H1 (cell line): ENCODE results near the gene TCF4. TPM values are rescaled to one million over a fixed set of nuclear protein-coding genes. Genes with fewer than 3 reads are reported as not detected.

Source experiments
- CTCF ChIA-PET: fragments of 300-600 bp; sonication (Branson Sonifier 250); formaldehyde crosslinking; loops from one replicate; lab custom pipeline; 2021; ENCODE audit not compliant: partially characterized antibody; lab: Charles Lee
- POLR2A ChIA-PET: fragments of 300-600 bp; sonication (Branson Sonifier 250); formaldehyde crosslinking; loops from one replicate; lab custom pipeline; 2021; ENCODE audit warnings: inconsistent platforms; ENCODE audit not compliant: partially characterized antibody; lab: Charles Lee
- DNase-seq, 2 experiments: peaks; one replicate each; pipeline versions ENCODE4 v3.0.0 to v3.0.0-alpha.2; 2010 to 2022; ENCODE audit warnings: low spot score in 2 of 2, low read depth in 1 of 2, mixed read lengths in 1 of 2
- FAIRE-seq: peaks from 2 replicates; lab custom pipeline; 2011; peaks lifted over from hg19 to GRCh38; lab: Jason Lieb, UNC
- H2AFZ ChIP-seq: 2 replicates; pipeline ENCODE4 v1.8.1; 2012; ENCODE audit warnings: low read length, inconsistent platforms
- H2AK5ac ChIP-seq: 2 replicates; pipeline ENCODE4 v1.6.1; 2013; ENCODE audit warnings: low read depth, low read length
- H2BK120ac ChIP-seq: replicated peaks from 2 replicates; pipeline ENCODE3; 2013; ENCODE audit warnings: low read depth, low read length, inconsistent platforms
- H2BK12ac ChIP-seq: 2 replicates; pipeline ENCODE4 v1.6.1; 2013; ENCODE audit warnings: low read depth, low read length
- H2BK15ac ChIP-seq: 2 replicates; pipeline ENCODE4 v1.6.1; 2013; ENCODE audit warnings: low read length
- H2BK20ac ChIP-seq: 2 replicates; pipeline ENCODE4 v1.6.1; 2013; ENCODE audit warnings: low read length
- H2BK5ac ChIP-seq: 2 replicates; pipeline ENCODE4 v1.6.1; 2013; ENCODE audit warnings: low read depth, low read length
- H3K14ac ChIP-seq: 2 replicates; pipeline ENCODE4 v1.6.1; 2013; ENCODE audit warnings: inconsistent platforms; ENCODE audit not compliant: insufficient read length
- H3K18ac ChIP-seq: 2 replicates; pipeline ENCODE4 v1.6.1; 2013; ENCODE audit warnings: low read length; ENCODE audit errors: extremely low read depth
- H3K23ac ChIP-seq: 2 replicates; pipeline ENCODE4 v1.6.1; 2013; ENCODE audit warnings: inconsistent platforms; ENCODE audit not compliant: insufficient read length
- H3K23me2 ChIP-seq: 2 replicates; pipeline ENCODE4 v1.6.1; 2013; ENCODE audit warnings: low read depth, low read length
- H3K27ac ChIP-seq: 2 replicates; pipeline ENCODE4 v1.6.1; 2011; ENCODE audit warnings: low read depth, low read length, inconsistent platforms
- H3K27me3 ChIP-seq, 4 experiments: replicated peaks in 1 of 4; 1 replicate in 1 of 4; 2 replicates in 3 of 4; pipeline versions ENCODE4 v1.6.1 to v1.8.1; 2011 to 2013; ENCODE audit warnings: low read length in 3 of 4, mild to moderate bottlenecking in 3 of 4, inconsistent platforms in 2 of 4, mixed read lengths in 2 of 4, moderate library complexity in 1 of 4; ENCODE audit not compliant: control insufficient read depth in 3 of 4, insufficient read depth in 3 of 4; ENCODE audit errors: extremely low read depth in 1 of 4
- H3K36me3 ChIP-seq, 4 experiments: 2 replicates each; pipeline versions ENCODE4 v1.6.1 to v1.8.1; 2011 to 2013; ENCODE audit warnings: mild to moderate bottlenecking in 4 of 4, low read length in 3 of 4, moderate library complexity in 2 of 4, control low read depth in 1 of 4, inconsistent platforms in 1 of 4; ENCODE audit not compliant: insufficient read depth in 4 of 4, control insufficient read depth in 2 of 4
- H3K4ac ChIP-seq: replicated peaks from 2 replicates; pipeline ENCODE3; 2013; ENCODE audit warnings: low read length, low read depth, mixed read lengths, inconsistent platforms; ENCODE audit not compliant: insufficient read length
- H3K4me1 ChIP-seq, 4 experiments: replicated peaks in 1 of 4; 1 replicate in 1 of 4; 2 replicates in 3 of 4; pipeline versions ENCODE4 v1.6.1 to v1.8.1; 2011 to 2013; ENCODE audit warnings: low read length in 3 of 4, inconsistent platforms in 2 of 4, mixed read lengths in 1 of 4; ENCODE audit not compliant: insufficient read depth in 4 of 4, control insufficient read depth in 3 of 4
- H3K4me2 ChIP-seq, 2 experiments: 2 replicates each; pipeline versions ENCODE4 v1.6.1 to v1.8.1; 2011 to 2013; ENCODE audit warnings: low read depth in 2 of 2, low read length in 2 of 2, control low read depth in 1 of 2, inconsistent platforms in 1 of 2, mild to moderate bottlenecking in 1 of 2; ENCODE audit not compliant: insufficient read depth in 1 of 2
- H3K4me3 ChIP-seq, 4 experiments: fragments of 200-600, 300-600 bp in 1 of 4; sonication (generic), shearing (Covaris generic), sonication (Bioruptor Twin) in 1 of 4; 2 replicates each; pipeline versions ENCODE4 v1.5.1 to v1.8.1; 2011 to 2016; ENCODE audit warnings: low read length in 4 of 4, low read depth in 3 of 4, control low read depth in 2 of 4, inconsistent platforms in 2 of 4, mild to moderate bottlenecking in 2 of 4, mixed read lengths in 1 of 4, moderate library complexity in 1 of 4; ENCODE audit not compliant: insufficient read depth in 2 of 4; ENCODE audit errors: extremely low read depth in 1 of 4
- H3K56ac ChIP-seq: replicated peaks from 2 replicates; pipeline ENCODE3; 2013; ENCODE audit warnings: low read depth, mild to moderate bottlenecking, mixed read lengths, low read length, inconsistent platforms; ENCODE audit not compliant: insufficient read length
- H3K79me1 ChIP-seq: 2 replicates; pipeline ENCODE4 v1.6.1; 2013; ENCODE audit warnings: low read depth, low read length, control low read depth
- H3K79me2 ChIP-seq, 2 experiments: 2 replicates each; pipeline versions ENCODE4 v1.6.1 to v1.8.1; 2012 to 2013; ENCODE audit warnings: low read length in 2 of 2, mild to moderate bottlenecking in 2 of 2, inconsistent platforms in 1 of 2; ENCODE audit not compliant: insufficient read depth in 2 of 2, control insufficient read depth in 1 of 2
- H3K9ac ChIP-seq, 4 experiments: replicated peaks in 1 of 4; 1 replicate in 1 of 4; 2 replicates in 3 of 4; pipeline versions ENCODE4 v1.6.1 to v1.8.1; 2011 to 2013; ENCODE audit warnings: low read depth in 3 of 4, low read length in 3 of 4, control low read depth in 2 of 4, mild to moderate bottlenecking in 2 of 4, moderate library complexity in 2 of 4, inconsistent platforms in 1 of 4; ENCODE audit errors: extremely low read depth in 1 of 4
- H3K9me3 ChIP-seq, 2 experiments: 2 replicates each; pipeline versions ENCODE4 v1.6.1 to v1.8.1; 2012 to 2013; ENCODE audit warnings: mild to moderate bottlenecking in 2 of 2, moderate library complexity in 2 of 2, control low read depth in 1 of 2, inconsistent platforms in 1 of 2, low read depth in 1 of 2, low read length in 1 of 2, mixed read lengths in 1 of 2; ENCODE audit not compliant: insufficient read depth in 2 of 2
- H4K20me1 ChIP-seq, 2 experiments: replicated peaks in 1 of 2; 2 replicates each; pipeline versions ENCODE3 to v1.8.1; 2011 to 2013; ENCODE audit warnings: inconsistent platforms in 2 of 2, low read length in 2 of 2, mild to moderate bottlenecking in 1 of 2; ENCODE audit not compliant: insufficient read depth in 2 of 2, control insufficient read depth in 1 of 2
- H4K5ac ChIP-seq: 2 replicates; pipeline ENCODE4 v1.6.1; 2013; ENCODE audit warnings: low read length, low read depth, mixed read lengths, inconsistent platforms; ENCODE audit not compliant: insufficient read length
- H4K8ac ChIP-seq: 2 replicates; pipeline ENCODE4 v1.8.0; 2013; ENCODE audit warnings: mild to moderate bottlenecking, moderate library complexity, low read length, inconsistent platforms; ENCODE audit not compliant: insufficient read depth; ENCODE audit errors: extremely low read depth
- H4K91ac ChIP-seq: replicated peaks from 2 replicates; pipeline ENCODE3; 2013; ENCODE audit warnings: low read length, mixed read lengths, inconsistent platforms; ENCODE audit not compliant: insufficient read length
- POLR2A ChIP-seq, 2 experiments: IDR thresholded peaks; 1 replicate in 1 of 2; 2 replicates in 1 of 2; pipeline ENCODE4 v1.6.1; 2011; ENCODE audit warnings: low read depth in 2 of 2, low read length in 2 of 2, mild to moderate bottlenecking in 2 of 2; ENCODE audit errors: control extremely low read depth in 1 of 2
- WGBS, 2 experiments: shearing (Covaris generic) in 1 of 2; methylation state at CpG; one replicate each; pipeline versions ENCODE4 v1.1.6 to v1.1.7; 2013 to 2015; ENCODE audit warnings: low lambda C conversion rate in 2 of 2, mixed read lengths in 2 of 2, inconsistent platforms in 1 of 2, low coverage in 1 of 2, missing lambda C conversion rate in 1 of 2; ENCODE audit not compliant: insufficient replicate concordance in 2 of 2, insufficient coverage in 1 of 2, insufficient read length in 1 of 2; ENCODE audit errors: extremely low coverage in 1 of 2, missing lambda C conversion rate in 1 of 2; 5-methylcytosine and 5-hydroxymethylcytosine counted together
- polyA plus RNA-seq, 7 experiments: library from polyadenylated mRNA; depleted of rRNA in 3 of 7; stranded (reverse) in 5 of 7; unstranded in 2 of 7; fragments of >200 nt in 5 of 7; fragments of 200-250 nt in 2 of 7; gene quantifications; 1 replicate in 5 of 7; 2 replicates in 1 of 7; 4 replicates in 1 of 7; pipeline versions ENCODE4 v1.2.1 to v1.2.3, GENCODE V29; 2011 to 2013; ENCODE audit warnings: missing spikeins in 2 of 7, mixed read lengths in 2 of 7
- total RNA-seq: library from RNA; stranded (reverse); fragmentation: NEBNext Ultra II Directional; extraction: Animal tissue kit (Norgen Biotek cat#: 25700); gene quantifications from 2 replicates; pipeline ENCODE4 v1.2.1, GENCODE V29; 2021

Gene TCF4
- total and polyA plus RNA-seq, 2 of the 8 experiments (the other 6 are each of a cell fraction or from before 2014, with no cell fraction given): 59.3 to 118 TPM

- peaks cover 3% of the 10 kb centered on the region; the same call in 1 of the 2 replicates for H3K79me1 ChIP-seq
- no peak overlapping the region for H4K5ac ChIP-seq
- no peak overlapping the region for H2BK15ac ChIP-seq
- no peak overlapping the region for H3K56ac ChIP-seq
- no peaks in the 10 kb centered on the region for H3K9me3 ChIP-seq
- no peak overlapping the region for H2BK12ac ChIP-seq
- no peak overlapping the region for H3K23ac ChIP-seq
- H3K18ac ChIP-seq: no peak overlapping the region
- no peak overlapping the region for H3K4me2 ChIP-seq
- H3K4me3 ChIP-seq: no peak overlapping the region
- H2BK20ac ChIP-seq: no peak overlapping the region
- 79% methylated on average over 1 of the region's 1 CpG; no CpG with 5 or more reads in 1 of the 2 experiments for WGBS, 2 experiments
- no peak overlapping the region for H3K9ac ChIP-seq
- H3K27ac ChIP-seq: no peak overlapping the region
- H2BK120ac ChIP-seq: no peak overlapping the region
- ChIA-PET CTCF (interaction anchor here (1.7 kb wide), 1 partner anchor 79 kb away, joined by 4 read pairs; no protein-coding TSS in a partner anchor), POLR2A (no interaction called here)
- no peaks in the 10 kb centered on the region; the same call in 1 of the 2 replicates for H3K23me2 ChIP-seq
- TF ChIP-seq POLR2A (IDR thresholded peaks at IDR 0.05; ENCODE audit: control extremely low read depth in 1 of 2, low read depth in 2 of 2, low read length in 2 of 2): no peak
- TF ChIP-seq, all 59 proteins: peak for 0
- Histone ChIP-seq H3K36me3 (no peaks in the 10 kb centered on the region), H3K27me3 (no peaks in the 10 kb centered on the region), H4K8ac (no peak overlapping the region), H4K91ac (no peak overlapping the region), H4K20me1 (peaks cover 6 to 7% of the 10 kb centered on the region in 2 experiments), H3K4ac (no peak overlapping the region), H3K79me2 (peaks cover 5 to 97% of the 10 kb centered on the region in 2 experiments; a peak in 2 of 4 replicates), H2AK5ac (no peak overlapping the region), H3K14ac (no peak overlapping the region), H2BK5ac (no peak overlapping the region), H2AFZ (no peak overlapping the region), H3K4me1 (peaks cover 2 to 14% (median 8%) of the 10 kb centered on the region in 4 experiments; a peak in 4 of 7 replicates)
- FAIRE-seq (no peak), DNase-seq (no peak)
Measured at GRCh38 chr18:55494441-55494840, 93.6 kb downstream of the TCF4 start.
